K562 (cell line): ENCODE data around the gene TLCD5. TPM values are rescaled to one million over a fixed set of nuclear protein-coding genes. Genes with fewer than 3 reads are reported as not detected.

Experiments
- ATAC-seq: fragments of 200-7000 bp; cut with Tn5 transposase; 3 replicates; pipeline ENCODE4 v1.9.1; 2020; ENCODE audit warnings: moderate library complexity
- BruUV-seq: library from RNA; stranded (reverse); fragments of 400-500 nt; replicated peaks from 2 replicates; lab custom pipeline; 2021; lab: Mats Ljungman, UMichigan
- CTCF ChIA-PET: fragments of 300-600 bp; formaldehyde crosslinking; extraction: SDS; loops from one replicate; lab custom pipeline; 2021; ENCODE audit warnings: low intra/inter-chr PET ratio; lab: Yijun Ruan, JAX
- POLR2A ChIA-PET: fragments of 300-600, 350-650 bp; sonication (Branson Sonifier 250); formaldehyde crosslinking; extraction: SDS; loops from one replicate; lab custom pipeline; 2021; ENCODE audit warnings: antibody characterized with exemption, inconsistent platforms; lab: Yijun Ruan, JAX
- DNase-seq, 4 experiments: peaks; one replicate each; pipeline versions ENCODE4 v3.0.0 to v3.0.0-alpha.2; 2011 to 2018; ENCODE audit warnings: low spot score in 3 of 4, mixed read lengths in 3 of 4; ENCODE audit errors: extremely low read depth in 1 of 4
- FAIRE-seq: peaks from 2 replicates; lab custom pipeline; 2011; peaks lifted over from hg19 to GRCh38; lab: Jason Lieb, UNC
- H2AFZ ChIP-seq: 2 replicates; pipeline ENCODE4 v1.6.0; 2011; ENCODE audit warnings: low read depth, low read length, control low read depth, inconsistent platforms
- H3K27ac ChIP-seq: fragments of 200-600 bp; 3 replicates; pipeline ENCODE4 v1.8.0; 2011; ENCODE audit warnings: low read depth, mild to moderate bottlenecking, control low read depth, inconsistent platforms, low read length, moderate library complexity, mixed read lengths; ENCODE audit errors: extremely low read depth
- H3K27me3 ChIP-seq, 2 experiments: fragments of 300-600 bp in 1 of 2; 2 replicates in 1 of 2; 3 replicates in 1 of 2; pipeline versions ENCODE4 v1.6.0 to v1.8.0; 2011; ENCODE audit warnings: inconsistent platforms in 2 of 2, low read length in 2 of 2, mild to moderate bottlenecking in 1 of 2, mixed read lengths in 1 of 2, moderate library complexity in 1 of 2; ENCODE audit not compliant: control insufficient read depth in 2 of 2, insufficient read depth in 2 of 2
- H3K36me3 ChIP-seq: fragments of 300-600 bp; 3 replicates; pipeline ENCODE4 v1.8.0; 2011; ENCODE audit warnings: mild to moderate bottlenecking, low read length, inconsistent platforms; ENCODE audit not compliant: control insufficient read depth, insufficient read depth
- H3K4me1 ChIP-seq, 2 experiments: fragments of 200-600 bp in 1 of 2; replicated peaks in 1 of 2; 2 replicates in 1 of 2; 3 replicates in 1 of 2; pipeline versions ENCODE4 v1.5.1 to v1.8.0; 2011; ENCODE audit warnings: inconsistent platforms in 2 of 2, low read length in 2 of 2, mild to moderate bottlenecking in 1 of 2, mixed read lengths in 1 of 2, moderate library complexity in 1 of 2; ENCODE audit not compliant: control insufficient read depth in 2 of 2, insufficient read depth in 2 of 2
- H3K4me2 ChIP-seq: 2 replicates; pipeline ENCODE4 v1.6.1; 2011; ENCODE audit warnings: low read length, control low read depth, inconsistent platforms, mixed read lengths; ENCODE audit not compliant: insufficient read depth
- H3K4me3 ChIP-seq: fragments of 200-600 bp; sonication (generic), shearing (Covaris generic); 2 replicates; pipeline ENCODE4 v1.5.1; 2016; ENCODE audit warnings: control low read depth, inconsistent platforms
- H3K79me2 ChIP-seq: fragments of 200-600 bp; 3 replicates; pipeline ENCODE4 v1.8.0; 2011; ENCODE audit warnings: low read length, inconsistent platforms; ENCODE audit not compliant: control insufficient read depth, insufficient read depth
- H3K9ac ChIP-seq, 2 experiments: 2 replicates each; pipeline versions ENCODE4 v1.6.0 to v1.6.1; 2011; ENCODE audit warnings: low read depth in 2 of 2, low read length in 2 of 2, control low read depth in 1 of 2, inconsistent platforms in 1 of 2, mild to moderate bottlenecking in 1 of 2, mixed read lengths in 1 of 2; ENCODE audit not compliant: insufficient read depth in 1 of 2
- H3K9me1 ChIP-seq: one replicate; pipeline ENCODE4 v1.6.0; 2011; ENCODE audit warnings: inconsistent platforms, mild to moderate bottlenecking, low read length, moderate library complexity; ENCODE audit not compliant: control insufficient read depth, insufficient read depth
- H3K9me3 ChIP-seq: replicated peaks from 2 replicates; pipeline ENCODE4 v1.5.1; 2011; ENCODE audit warnings: low read depth, low read length, inconsistent platforms; ENCODE audit not compliant: control insufficient read depth, insufficient read depth
- H4K20me1 ChIP-seq: replicated peaks from 2 replicates; pipeline ENCODE4 v1.6.1; 2011; ENCODE audit warnings: low read length, inconsistent platforms, mixed read lengths; ENCODE audit not compliant: control insufficient read depth, insufficient read depth
- CXXC5 ChIP-seq: fragments of 250-450 bp; sonication (Bioruptor Pico); IDR thresholded peaks from 2 replicates; pipeline ENCODE4 v1.8.0; 2022; ENCODE audit warnings: inconsistent platforms, mild to moderate bottlenecking, moderate library complexity
- ETV5 ChIP-seq: sonication (generic); formaldehyde crosslinking; IDR thresholded peaks from 2 replicates; pipeline ENCODE4 v1.4.0; 2020; ENCODE audit warnings: low read depth, mild to moderate bottlenecking, missing genetic modification reagents
- FOXA1 ChIP-seq: fragments of 450-650 bp; IDR thresholded peaks from 2 replicates; pipeline ENCODE4 v1.6.1; 2016; ENCODE audit warnings: mild to moderate bottlenecking, borderline replicate concordance
- GTF2F1 ChIP-seq: IDR thresholded peaks from 2 replicates; pipeline ENCODE4 v1.6.1; 2011; ENCODE audit warnings: low read depth, low read length, improper control_type of control experiment
- POLR2A ChIP-seq: fragments of 450-650 bp; conservative IDR thresholded peaks from 2 replicates; pipeline ENCODE4 v1.6.1; 2016
- POLR2H ChIP-seq: IDR thresholded peaks from 2 replicates; pipeline ENCODE4 v1.6.1; 2016; ENCODE audit warnings: missing genetic modification characterization, low read depth, mild to moderate bottlenecking, control low read depth, missing compliant biosample characterization, moderate library complexity
- RHOXF2B ChIP-seq: fragments of 250-450 bp; sonication (Bioruptor Pico); conservative IDR thresholded peaks from 2 replicates; pipeline ENCODE4 v1.5.1; 2021
- SMARCA5 ChIP-seq: fragments of 450-650 bp; IDR thresholded peaks from 2 replicates; pipeline ENCODE4 v1.6.1; 2016
- SRF ChIP-seq, 2 experiments: fragments of 250-450, 450-650 bp in 1 of 2; sonication (Bioruptor Pico) in 1 of 2; sonication (generic) in 1 of 2; formaldehyde crosslinking; IDR thresholded peaks; 2 replicates each; pipeline versions ENCODE4 v1.5.0 to v1.5.1; 2020 to 2022; ENCODE audit warnings: mild to moderate bottlenecking in 1 of 2, missing genetic modification reagents in 1 of 2
- STAG1 ChIP-seq: sonication (generic); formaldehyde crosslinking; IDR thresholded peaks from 2 replicates; pipeline ENCODE4 v1.5.0; 2020; ENCODE audit warnings: missing genetic modification reagents, borderline replicate concordance
- WGBS: fragments of 100-300 bp; shearing (Covaris generic); methylation state at CpG from one replicate; pipeline ENCODE4 v1.1.6; 2016; ENCODE audit warnings: low coverage, mixed read lengths; ENCODE audit not compliant: insufficient coverage; ENCODE audit errors: missing lambda C conversion rate; 5-methylcytosine and 5-hydroxymethylcytosine counted together
- in situ Hi-C: fragments of 300-500 bp; cut with MboI; formaldehyde crosslinking; loops from 4 replicates; pipeline ENCODE4 v1.15.0; 2018; ENCODE audit warnings: inconsistent platforms, mixed read lengths
- intact Hi-C: fragments of 100-400 bp; cut with micrococcal nuclease; formaldehyde crosslinking; loops from 2 replicates; pipeline ENCODE4 v1.14.2; 2022
- polyA plus RNA-seq, 8 experiments: library from polyadenylated mRNA; depleted of rRNA in 4 of 8; stranded (reverse) in 5 of 8; unstranded in 3 of 8; fragments of >200 nt; fragmentation: Nextera tagmentation in 2 of 8; fragmentation: Illumina TruSeq in 1 of 8; extraction: Ambion mirVana in 2 of 8; extraction: Trizol in 1 of 8; gene quantifications; 2 replicates each; pipeline versions ENCODE4 v1.2.1 to v1.2.3, GENCODE V29; 2011 to 2014; ENCODE audit warnings: inconsistent platforms in 1 of 8, missing spikeins in 1 of 8
- total RNA-seq, 7 experiments: library from RNA; depleted of rRNA in 6 of 7; stranded (reverse); fragments of >200 nt in 6 of 7; fragmentation: Illumina TruSeq in 2 of 7; extraction: Trizol in 2 of 7; gene quantifications; 2 replicates each; pipeline versions ENCODE4 v1.2.1 to v1.2.3, GENCODE V29; 2011 to 2021; ENCODE audit warnings: low replicate concordance in 1 of 7
- TF ChIP-seq, protein P1 (sequence below): IDR thresholded peaks from 3 replicates; pipeline ENCODE4 v1.6.1; 2011; ENCODE audit warnings: borderline replicate concordance, mild to moderate bottlenecking, moderate library complexity; ENCODE audit not compliant: insufficient read length; ENCODE audit errors: extremely low read depth
- TF ChIP-seq, protein P2 (sequence below): fragments of 250-450 bp; sonication (Bioruptor Pico); IDR thresholded peaks from 2 replicates; pipeline ENCODE4 v1.5.1; 2021; ENCODE audit warnings: mild to moderate bottlenecking
- TF ChIP-seq, protein P3 (sequence below): sonication (generic); formaldehyde crosslinking; IDR thresholded peaks from 2 replicates; pipeline ENCODE4 v1.9.0; 2022; ENCODE audit warnings: mild to moderate bottlenecking, missing genetic modification reagents

The TLCD5 gene
- total and polyA plus RNA-seq, 9 of the 15 experiments (the other 6 are each of a cell fraction or from before 2014, with no cell fraction given): 0.94 to 5.1 (median 1.6) TPM

DNA sequence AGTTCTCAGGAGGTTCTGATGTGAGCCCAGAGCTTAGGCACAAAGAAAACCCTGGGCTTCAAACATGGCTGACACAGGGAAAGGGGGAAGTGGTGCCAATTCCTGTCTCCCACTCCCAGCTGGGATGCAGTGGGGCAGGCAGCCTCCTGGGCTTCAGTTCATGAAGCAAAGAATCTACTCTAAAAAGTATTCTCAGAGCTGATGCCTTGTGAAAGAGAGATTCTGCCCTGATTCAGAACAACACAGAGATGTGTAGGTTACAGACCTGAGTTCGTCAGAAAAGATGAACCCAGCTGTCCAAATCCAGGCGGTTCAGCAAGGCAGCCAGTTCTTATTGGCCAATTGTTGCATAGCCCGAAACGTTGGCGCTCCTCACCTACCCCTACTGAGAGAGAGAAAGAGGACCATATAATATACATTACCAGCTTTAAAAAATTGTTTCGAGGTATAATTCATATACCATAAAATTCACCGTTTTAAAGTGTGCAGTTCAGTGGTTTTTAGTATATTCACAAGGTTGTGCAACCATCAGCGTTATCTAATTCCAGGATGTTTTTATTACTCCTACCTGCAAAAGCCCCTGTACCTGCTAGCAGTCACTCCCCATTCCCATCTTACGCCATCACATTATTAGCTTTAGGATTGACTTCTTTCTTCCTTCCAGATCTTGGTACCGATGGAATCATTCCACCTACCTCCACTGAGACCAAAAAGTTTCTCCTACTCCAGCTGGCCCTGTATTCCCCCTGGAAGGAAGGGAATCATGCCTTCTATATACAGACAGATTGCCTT, 7.2 kb upstream of the TLCD5 start (continued):
- TF ChIP-seq GTF2F1: no peak

DNA sequence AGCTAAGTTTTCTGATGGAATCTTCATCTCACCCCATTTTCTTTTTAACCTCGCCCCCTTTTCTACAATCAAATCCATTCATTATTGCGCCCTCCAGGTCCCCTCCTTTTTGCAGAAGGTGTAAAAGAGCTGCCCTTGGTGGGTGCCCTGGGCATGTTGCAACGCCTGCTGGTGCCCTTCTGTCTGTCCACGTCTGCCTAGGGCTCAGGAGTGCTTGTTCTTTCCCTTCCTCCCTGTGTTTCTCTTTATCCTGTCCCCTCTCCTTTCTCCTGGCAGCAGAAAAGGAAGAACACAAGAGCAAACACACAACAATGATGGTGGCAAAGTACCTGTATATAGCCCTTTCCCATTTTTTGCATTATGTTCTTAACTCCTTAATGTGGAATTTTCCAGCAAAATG, 6.2 kb upstream of the TLCD5 start:
- H3K27me3 ChIP-seq: peaks cover 32 to 37% of the 10 kb centered on the region in 2 experiments
- no peaks in the 10 kb centered on the region for H3K36me3 ChIP-seq
- FAIRE-seq (no peak), DNase-seq (no peak), ATAC-seq (no peak)
- H3K4me2 ChIP-seq: no peak overlapping the region
- no TSS peak for BruUV-seq
- no peak overlapping the region for H3K27ac ChIP-seq
- H3K4me1 ChIP-seq: peaks cover 0 to 5% of the 10 kb centered on the region in 2 experiments; a peak in 1 of 5 replicates
- intact Hi-C loops (no loop called here), in situ Hi-C loops (no loop called here)
- ChIA-PET POLR2A (interaction anchor here (1.8 kb wide), 1 partner anchor 7 kb away, joined by 5 read pairs; no protein-coding TSS in a partner anchor), CTCF (no interaction called here)
- H3K79me2 ChIP-seq: no peaks in the 10 kb centered on the region
- no peak overlapping the region for H3K4me3 ChIP-seq
- no peak for TF ChIP-seq ETV5
- TF ChIP-seq CXXC5 (CRISPR knock-in tag): no peak
- no peak for TF ChIP-seq SRF (CRISPR knock-in tag; IDR thresholded peaks at IDR 0.05)
- TF ChIP-seq, protein P1, sequence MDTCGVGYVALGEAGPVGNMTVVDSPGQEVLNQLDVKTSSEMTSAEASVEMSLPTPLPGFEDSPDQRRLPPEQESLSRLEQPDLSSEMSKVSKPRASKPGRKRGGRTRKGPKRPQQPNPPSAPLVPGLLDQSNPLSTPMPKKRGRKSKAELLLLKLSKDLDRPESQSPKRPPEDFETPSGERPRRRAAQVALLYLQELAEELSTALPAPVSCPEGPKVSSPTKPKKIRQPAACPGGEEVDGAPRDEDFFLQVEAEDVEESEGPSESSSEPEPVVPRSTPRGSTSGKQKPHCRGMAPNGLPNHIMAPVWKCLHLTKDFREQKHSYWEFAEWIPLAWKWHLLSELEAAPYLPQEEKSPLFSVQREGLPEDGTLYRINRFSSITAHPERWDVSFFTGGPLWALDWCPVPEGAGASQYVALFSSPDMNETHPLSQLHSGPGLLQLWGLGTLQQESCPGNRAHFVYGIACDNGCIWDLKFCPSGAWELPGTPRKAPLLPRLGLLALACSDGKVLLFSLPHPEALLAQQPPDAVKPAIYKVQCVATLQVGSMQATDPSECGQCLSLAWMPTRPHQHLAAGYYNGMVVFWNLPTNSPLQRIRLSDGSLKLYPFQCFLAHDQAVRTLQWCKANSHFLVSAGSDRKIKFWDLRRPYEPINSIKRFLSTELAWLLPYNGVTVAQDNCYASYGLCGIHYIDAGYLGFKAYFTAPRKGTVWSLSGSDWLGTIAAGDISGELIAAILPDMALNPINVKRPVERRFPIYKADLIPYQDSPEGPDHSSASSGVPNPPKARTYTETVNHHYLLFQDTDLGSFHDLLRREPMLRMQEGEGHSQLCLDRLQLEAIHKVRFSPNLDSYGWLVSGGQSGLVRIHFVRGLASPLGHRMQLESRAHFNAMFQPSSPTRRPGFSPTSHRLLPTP: no peak
- TF ChIP-seq SMARCA5: no peak
- no peak for TF ChIP-seq POLR2A
- TF ChIP-seq POLR2H (tag): no peak
- TF ChIP-seq FOXA1: no peak
- TF ChIP-seq, protein P2, sequence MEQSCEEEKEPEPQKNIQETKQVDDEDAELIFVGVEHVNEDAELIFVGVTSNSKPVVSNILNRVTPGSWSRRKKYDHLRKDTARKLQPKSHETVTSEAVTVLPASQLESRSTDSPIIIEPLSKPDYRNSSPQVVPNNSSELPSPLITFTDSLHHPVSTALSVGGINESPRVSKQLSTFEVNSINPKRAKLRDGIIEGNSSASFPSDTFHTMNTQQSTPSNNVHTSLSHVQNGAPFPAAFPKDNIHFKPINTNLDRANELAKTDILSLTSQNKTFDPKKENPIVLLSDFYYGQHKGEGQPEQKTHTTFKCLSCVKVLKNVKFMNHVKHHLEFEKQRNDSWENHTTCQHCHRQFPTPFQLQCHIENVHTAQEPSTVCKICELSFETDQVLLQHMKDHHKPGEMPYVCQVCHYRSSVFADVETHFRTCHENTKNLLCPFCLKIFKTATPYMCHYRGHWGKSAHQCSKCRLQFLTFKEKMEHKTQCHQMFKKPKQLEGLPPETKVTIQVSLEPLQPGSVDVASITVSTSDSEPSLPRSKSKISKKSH: no peak
- no peak for TF ChIP-seq STAG1
- TF ChIP-seq, protein P3, sequence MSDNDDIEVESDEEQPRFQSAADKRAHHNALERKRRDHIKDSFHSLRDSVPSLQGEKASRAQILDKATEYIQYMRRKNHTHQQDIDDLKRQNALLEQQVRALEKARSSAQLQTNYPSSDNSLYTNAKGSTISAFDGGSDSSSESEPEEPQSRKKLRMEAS: no peak
- no peak for TF ChIP-seq RHOXF2B (CRISPR knock-in tag)
- H3K9me1 ChIP-seq: no peaks in the 10 kb centered on the region
- WGBS: 0% methylated on average over 4 of the region's 4 CpGs
- H2AFZ ChIP-seq: no peak overlapping the region
- no peaks in the 10 kb centered on the region for H3K9me3 ChIP-seq
- H4K20me1 ChIP-seq: no peaks in the 10 kb centered on the region
- no peak overlapping the region for H3K9ac ChIP-seq
